ENCODE data around the gene NIPAL3. TPM values are rescaled to one million over a fixed set of nuclear protein-coding genes. Genes with fewer than 3 reads are reported as not detected.
A peak's percentile ranks its signal among the peaks of the same experiment; 100 is the strongest.
"Not testable (repeated sequence)": the region's sequence is repeated elsewhere in the genome, so short reads cannot be mapped to it uniquely, and the experiment has no call there.

Gene NIPAL3
- total RNA-seq, 1 experiment from 2014 or later = 7.7 TPM

- Mint-ChIP-seq H3K9me3 (peaks cover 22% of the 10 kb centered on the region in 2 experiments), H3K27ac (no peak overlapping the region), H3K4me1 (peaks cover 0 to 3% of the 10 kb centered on the region in 2 experiments; a peak in 2 of 4 replicates), H3K27me3 (ENCODE audit: low read depth) (peaks cover 3% of the 10 kb centered on the region), H3K4me3 (no peak overlapping the region), H3K36me3 (ENCODE audit: insufficient read depth in 1 of 3, low read depth in 3 of 3) (peaks cover 8 to 17% (median 12%) of the 10 kb centered on the region in 3 experiments; a peak in 6 of 7 replicates)
- H3K18ac ChIP-seq (ENCODE audit: insufficient read length, low read depth, low read length) = no peak overlapping the region
- H2BK5ac ChIP-seq (ENCODE audit: insufficient read length, low read length) = no peak overlapping the region
- H4K8ac ChIP-seq (replicated peaks; ENCODE audit: insufficient read length, low read depth, low read length) = no peak overlapping the region
- no peak overlapping the region for H2BK12ac ChIP-seq (ENCODE audit: insufficient read length, low read depth, low read length)
- H2BK20ac ChIP-seq (ENCODE audit: low read depth, low read length, poor library complexity, severe bottlenecking) = no peak overlapping the region
- H3K4me2 ChIP-seq (ENCODE audit: insufficient read depth, insufficient read length, low read length) = no peak overlapping the region
- no peaks in the 10 kb centered on the region for H3K23me2 ChIP-seq (ENCODE audit: insufficient read length, low read depth, low read length, poor library complexity, severe bottlenecking)
- H3K9me3 ChIP-seq (ENCODE audit: control insufficient read depth, low read depth, low read length) = no peaks in the 10 kb centered on the region
- no peak overlapping the region for H2BK15ac ChIP-seq (ENCODE audit: low read depth, low read length)
- H3T11ph ChIP-seq (ENCODE audit: low read length) = no peak overlapping the region
- no peaks in the 10 kb centered on the region for H3K4me1 ChIP-seq (ENCODE audit: insufficient read depth, low read length)
- 0 out of 2 replicates have a peak, but pooled peaks cover 2% of the 10 kb centered on the region for H3K27me3 ChIP-seq (ENCODE audit: insufficient read depth, low read length)
- no peak overlapping the region for H4K91ac ChIP-seq (ENCODE audit: insufficient read length, low read depth, low read length)
- TF ChIP-seq, protein P1, sequence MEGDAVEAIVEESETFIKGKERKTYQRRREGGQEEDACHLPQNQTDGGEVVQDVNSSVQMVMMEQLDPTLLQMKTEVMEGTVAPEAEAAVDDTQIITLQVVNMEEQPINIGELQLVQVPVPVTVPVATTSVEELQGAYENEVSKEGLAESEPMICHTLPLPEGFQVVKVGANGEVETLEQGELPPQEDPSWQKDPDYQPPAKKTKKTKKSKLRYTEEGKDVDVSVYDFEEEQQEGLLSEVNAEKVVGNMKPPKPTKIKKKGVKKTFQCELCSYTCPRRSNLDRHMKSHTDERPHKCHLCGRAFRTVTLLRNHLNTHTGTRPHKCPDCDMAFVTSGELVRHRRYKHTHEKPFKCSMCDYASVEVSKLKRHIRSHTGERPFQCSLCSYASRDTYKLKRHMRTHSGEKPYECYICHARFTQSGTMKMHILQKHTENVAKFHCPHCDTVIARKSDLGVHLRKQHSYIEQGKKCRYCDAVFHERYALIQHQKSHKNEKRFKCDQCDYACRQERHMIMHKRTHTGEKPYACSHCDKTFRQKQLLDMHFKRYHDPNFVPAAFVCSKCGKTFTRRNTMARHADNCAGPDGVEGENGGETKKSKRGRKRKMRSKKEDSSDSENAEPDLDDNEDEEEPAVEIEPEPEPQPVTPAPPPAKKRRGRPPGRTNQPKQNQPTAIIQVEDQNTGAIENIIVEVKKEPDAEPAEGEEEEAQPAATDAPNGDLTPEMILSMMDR (conservative IDR thresholded peaks at IDR 0.05) = peak; percentile 36; the same call in 1 of the 3 replicates
- H3K4ac ChIP-seq (ENCODE audit: low read depth, low read length) = no peak overlapping the region
- WGBS (ENCODE audit: extremely low coverage, insufficient read length, low lambda C conversion rate) = no CpG with 5 or more reads among the region's 15 CpGs
- no peak overlapping the region for H3K9ac ChIP-seq (ENCODE audit: extremely low read depth, insufficient read length, low read length)
- no peak overlapping the region for H4K5ac ChIP-seq (ENCODE audit: insufficient read length, low read depth, low read length)
- H4K20me1 ChIP-seq (ENCODE audit: control insufficient read depth, insufficient read depth, insufficient read length) = no peaks in the 10 kb centered on the region
- no peak overlapping the region for H3K23ac ChIP-seq (ENCODE audit: insufficient read length, low read depth, low read length)
- no peak overlapping the region for H2BK120ac ChIP-seq (ENCODE audit: low read depth, low read length, poor library complexity, severe bottlenecking)
- H3K56ac ChIP-seq (ENCODE audit: insufficient read length, low read depth, low read length) = no peak overlapping the region
- no peak for DNase-seq
- no peak overlapping the region for H3K27ac ChIP-seq (ENCODE audit: insufficient read length, low read depth, low read length)
- no peak overlapping the region for H2AFZ ChIP-seq (ENCODE audit: low read length)
- H3K14ac ChIP-seq (ENCODE audit: insufficient read depth, low read length) = no peak overlapping the region
- no peak overlapping the region for H2AK5ac ChIP-seq (ENCODE audit: insufficient read length, low read length)
- H3K79me2 ChIP-seq (ENCODE audit: insufficient read depth, low read length) = no peaks in the 10 kb centered on the region
- no peaks in the 10 kb centered on the region for H3K79me1 ChIP-seq (ENCODE audit: insufficient read depth, low read depth, low read length, poor library complexity, severe bottlenecking)
These were observed 76.2 kb downstream of the NIPAL3 start for GRCh38 chr1:24491577-24492360.

DNA sequence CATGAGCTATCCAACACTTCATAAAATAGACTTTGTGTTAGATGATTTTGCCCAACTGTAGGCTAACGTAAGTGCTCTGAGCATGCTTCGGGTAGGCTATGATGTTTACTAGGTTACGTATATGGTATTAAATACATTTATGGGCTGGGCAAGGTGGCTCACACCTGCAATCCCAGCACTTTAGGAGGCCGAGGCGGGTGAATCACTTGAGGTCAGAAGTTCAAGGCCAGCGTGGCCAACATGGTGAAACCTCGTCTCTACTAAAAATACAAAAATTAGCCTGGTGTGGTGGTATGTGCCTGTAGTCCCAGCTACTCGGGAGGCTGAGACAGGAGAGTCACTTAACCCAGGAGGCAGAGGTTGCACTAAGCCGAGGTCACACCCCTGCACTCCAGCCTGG is 77.3 kb downstream of the NIPAL3 start:
- H3K23me2 ChIP-seq (ENCODE audit: insufficient read length, low read depth, low read length, poor library complexity, severe bottlenecking); H3K27me3 Mint-ChIP-seq (ENCODE audit: low read depth); H3K27me3 ChIP-seq (ENCODE audit: insufficient read depth, low read length); H2AK5ac ChIP-seq (ENCODE audit: insufficient read length, low read length); H3K4me1 ChIP-seq (ENCODE audit: insufficient read depth, low read length); H3K56ac ChIP-seq (ENCODE audit: insufficient read length, low read depth, low read length); H3K4me1 Mint-ChIP-seq; H2BK120ac ChIP-seq (ENCODE audit: low read depth, low read length, poor library complexity, severe bottlenecking); H2AFZ ChIP-seq (ENCODE audit: low read length); H2BK5ac ChIP-seq (ENCODE audit: insufficient read length, low read length); H2BK20ac ChIP-seq (ENCODE audit: low read depth, low read length, poor library complexity, severe bottlenecking); H4K8ac ChIP-seq (replicated peaks; ENCODE audit: insufficient read length, low read depth, low read length); H3K14ac ChIP-seq (ENCODE audit: insufficient read depth, low read length); H3K79me2 ChIP-seq (ENCODE audit: insufficient read depth, low read length); H3K4me2 ChIP-seq (ENCODE audit: insufficient read depth, insufficient read length, low read length); H4K20me1 ChIP-seq (ENCODE audit: control insufficient read depth, insufficient read depth, insufficient read length); H3K18ac ChIP-seq (ENCODE audit: insufficient read length, low read depth, low read length); H3K27ac Mint-ChIP-seq; H3T11ph ChIP-seq (ENCODE audit: low read length); H3K23ac ChIP-seq (ENCODE audit: insufficient read length, low read depth, low read length); H2BK15ac ChIP-seq (ENCODE audit: low read depth, low read length); H3K79me1 ChIP-seq (ENCODE audit: insufficient read depth, low read depth, low read length, poor library complexity, severe bottlenecking); H3K9me3 ChIP-seq (ENCODE audit: control insufficient read depth, low read depth, low read length); DNase-seq; H3K4me3 Mint-ChIP-seq; H3K9ac ChIP-seq (ENCODE audit: extremely low read depth, insufficient read length, low read length); H3K27ac ChIP-seq (ENCODE audit: insufficient read length, low read depth, low read length); H4K91ac ChIP-seq (ENCODE audit: insufficient read length, low read depth, low read length); H2BK12ac ChIP-seq (ENCODE audit: insufficient read length, low read depth, low read length); H3K4ac ChIP-seq (ENCODE audit: low read depth, low read length); H4K5ac ChIP-seq (ENCODE audit: insufficient read length, low read depth, low read length): not testable (repeated sequence)
- no CpG with 5 or more reads among the region's 9 CpGs for WGBS (ENCODE audit: extremely low coverage, insufficient read length, low lambda C conversion rate)
- Mint-ChIP-seq H3K36me3 (ENCODE audit: insufficient read depth in 1 of 3, low read depth in 3 of 3) (peaks cover 8 to 17% (median 12%) of the 10 kb centered on the region in 3 experiments; a peak in 6 of 7 replicates), H3K9me3 (peaks cover 22% of the 10 kb centered on the region in 2 experiments)

Data from H9 (cell line).